GM21529 (cell line): ENCODE results near the gene CDRT4.
A peak's percentile ranks its signal among the peaks of the same experiment; 100 is the strongest.
"Not testable (repeated sequence)": the region's sequence is repeated elsewhere in the genome, so short reads cannot be mapped to it uniquely, and the experiment has no call there.

Experiments
- ATAC-seq: cut with Tn5 transposase; IDR thresholded peaks from one replicate; pipeline ENCODE4 v1.9.1; 2021; ENCODE audit not compliant: unreplicated experiment

Gene CDRT4

GRCh38 chr17:15467592-15467991 is at the start of gene CDRT4:
Gene CDRT4, minus strand, starts transcription at chr17:15467621. Its CDS starts 27,383 bp downstream, at chr17:15440238.
- ATAC-seq, result no peak

- no peak for ATAC-seq
These were observed 48.7 kb upstream of the CDRT4 start for GRCh38 chr17:15516150-15516549.

- no peak for ATAC-seq
These were observed 47.0 kb upstream of the CDRT4 start for GRCh38 chr17:15514469-15514868.

GRCh38 chr17:15513856-15514459 is 46.5 kb upstream of the CDRT4 start:
- ATAC-seq, result no peak

DNA sequence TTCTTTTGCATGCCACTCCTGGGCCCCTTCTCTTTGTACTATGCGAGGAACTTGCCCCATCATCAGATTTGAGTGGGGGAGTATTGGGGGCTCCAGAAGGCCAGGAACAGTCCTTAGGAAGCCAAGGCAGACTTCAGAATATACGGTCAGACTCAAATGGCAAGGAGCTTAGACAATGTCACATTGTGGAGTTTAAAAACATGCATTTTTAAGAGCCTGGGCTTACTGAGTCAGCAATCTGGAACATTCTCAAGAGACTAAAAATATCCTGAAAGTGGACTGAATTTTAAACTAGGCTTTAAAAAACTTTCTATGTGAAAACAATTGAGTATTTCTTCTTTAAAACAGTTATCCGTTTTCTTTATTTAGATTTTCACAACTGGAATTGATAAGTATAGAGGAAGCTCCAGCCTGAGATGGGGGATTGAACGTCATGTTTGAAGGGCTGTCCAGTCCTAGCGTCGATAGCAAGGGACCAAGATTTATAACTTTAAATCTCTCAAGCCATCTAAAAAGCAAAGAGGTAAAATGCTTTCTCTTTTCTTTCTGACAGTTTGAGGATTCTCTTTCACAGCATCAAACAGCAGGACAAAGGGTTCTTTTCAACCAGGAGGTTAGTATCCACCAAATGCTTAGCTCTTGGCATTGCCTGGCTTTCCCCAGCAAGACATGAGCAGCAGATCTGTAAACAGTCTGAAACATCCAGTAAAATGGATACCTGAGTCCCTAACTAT is 45.8 kb upstream of the CDRT4 start:
- no peak for ATAC-seq

GRCh38 chr17:15512071-15512709 is 44.8 kb upstream of the CDRT4 start:
- no peak for ATAC-seq

DNA sequence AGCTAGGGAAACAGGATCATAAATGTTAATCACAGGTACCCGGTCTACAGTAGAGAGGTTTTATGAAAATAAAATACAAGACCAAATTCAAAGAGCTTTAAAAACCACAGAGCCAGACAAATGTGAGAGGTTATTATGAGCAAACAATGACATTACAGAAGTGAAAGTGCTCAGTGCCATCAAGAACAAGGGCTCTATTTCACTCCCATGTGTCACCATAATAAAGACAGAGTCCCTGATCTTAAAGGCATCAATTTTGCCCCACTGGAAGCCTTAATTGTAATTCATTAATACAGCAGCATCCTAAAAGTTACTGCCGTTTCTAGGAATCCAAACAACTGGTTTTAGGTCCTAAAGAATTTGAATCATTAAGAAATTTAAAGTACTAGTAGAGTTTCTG is 43.7 kb upstream of the CDRT4 start:
- ATAC-seq, result no peak

- ATAC-seq, result no peak
These were observed 42.9 kb upstream of the CDRT4 start for GRCh38 chr17:15510361-15510760.

GRCh38 chr17:15509095-15509494 is 41.7 kb upstream of the CDRT4 start:
- ATAC-seq, result no peak

DNA sequence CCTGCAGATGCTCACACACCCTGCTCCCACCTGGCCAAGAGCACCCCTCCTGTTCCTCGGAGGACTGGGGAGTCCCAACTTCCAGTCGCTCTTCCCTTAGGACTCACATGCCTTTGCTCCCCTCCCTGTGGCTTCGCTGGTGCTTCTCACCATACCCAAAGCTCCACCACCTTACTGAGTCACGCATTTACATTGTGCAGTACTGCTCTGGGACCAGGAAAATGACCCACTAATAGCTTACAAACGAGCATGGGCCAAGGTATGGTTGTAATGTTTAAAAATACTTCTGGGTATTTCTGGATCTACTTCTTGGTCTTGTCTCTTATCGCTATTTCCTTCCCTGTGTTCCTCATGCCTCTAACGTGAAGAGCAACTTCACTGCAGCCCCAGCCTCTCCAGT is 41.0 kb upstream of the CDRT4 start:
- ATAC-seq, result no peak

- ATAC-seq, result no peak
These were observed 40.5 kb upstream of the CDRT4 start for GRCh38 chr17:15507896-15508295.

- no peak for ATAC-seq
These were observed 39.6 kb upstream of the CDRT4 start for GRCh38 chr17:15507001-15507400.

DNA sequence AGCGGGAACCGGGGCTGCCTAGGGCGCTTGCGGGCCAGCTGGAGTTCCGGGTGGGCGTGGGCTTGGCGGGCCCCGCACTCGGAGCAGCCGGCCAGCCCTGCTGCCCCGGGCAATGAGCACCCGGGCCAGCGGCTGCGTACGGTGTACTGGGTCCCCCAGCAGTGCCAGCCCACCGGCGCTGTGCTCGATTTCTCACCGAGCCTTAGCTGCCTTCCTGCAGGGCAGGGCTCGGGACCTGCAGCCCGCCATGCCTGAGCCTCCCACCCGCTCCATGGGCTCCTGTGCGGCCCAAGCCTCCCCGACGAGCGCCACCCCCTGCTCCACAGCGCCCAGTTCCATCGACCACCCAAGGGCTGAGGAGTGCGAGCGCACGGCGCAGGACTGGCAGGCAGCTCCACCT is 38.3 kb upstream of the CDRT4 start:
- not testable (repeated sequence) for ATAC-seq

- ATAC-seq, result no peak
These were observed 36.3 kb upstream of the CDRT4 start for GRCh38 chr17:15503731-15504130.

DNA sequence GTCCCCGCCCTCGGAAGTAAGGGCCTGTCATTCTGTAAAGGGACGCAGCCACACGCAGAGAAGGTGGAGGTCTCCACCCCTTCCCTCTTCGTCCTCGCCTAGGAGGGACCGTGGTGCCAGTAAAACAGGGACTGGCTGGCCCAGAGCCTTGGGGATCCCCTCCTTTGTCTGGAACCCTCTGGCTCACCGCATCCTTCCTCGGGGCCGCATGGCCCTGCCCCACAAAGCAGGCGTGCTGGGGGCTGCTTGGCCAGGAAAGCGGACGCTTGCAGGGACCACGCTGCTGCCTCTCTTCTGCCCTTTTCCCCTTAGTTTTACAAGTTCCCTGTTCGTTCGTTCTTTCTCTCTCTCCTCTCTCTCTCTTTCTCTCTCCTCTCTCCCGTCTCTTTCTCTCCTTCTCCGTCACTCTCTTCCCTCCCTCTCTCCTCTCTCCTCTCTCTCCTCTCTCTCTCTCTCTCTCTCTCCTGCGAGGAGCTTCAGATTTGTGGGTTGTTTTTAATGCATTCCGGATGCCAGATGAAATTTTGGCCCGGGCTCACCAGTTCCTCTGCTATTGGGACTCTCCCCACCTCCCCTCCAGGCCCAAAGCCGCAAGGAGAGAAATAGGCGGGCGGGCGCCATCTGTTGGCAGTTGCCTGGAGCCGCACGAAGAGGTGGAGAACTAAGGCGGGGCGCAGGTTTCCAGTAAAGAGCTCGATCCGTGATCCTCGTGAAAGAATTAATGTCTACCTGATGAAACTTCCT is 35.1 kb upstream of the CDRT4 start:
- peak; percentile 70 for ATAC-seq

GRCh38 chr17:15501793-15502192 is 34.4 kb upstream of the CDRT4 start:
- ATAC-seq, result no peak

GRCh38 chr17:15501282-15501681 is 33.9 kb upstream of the CDRT4 start:
- ATAC-seq, result no peak

DNA sequence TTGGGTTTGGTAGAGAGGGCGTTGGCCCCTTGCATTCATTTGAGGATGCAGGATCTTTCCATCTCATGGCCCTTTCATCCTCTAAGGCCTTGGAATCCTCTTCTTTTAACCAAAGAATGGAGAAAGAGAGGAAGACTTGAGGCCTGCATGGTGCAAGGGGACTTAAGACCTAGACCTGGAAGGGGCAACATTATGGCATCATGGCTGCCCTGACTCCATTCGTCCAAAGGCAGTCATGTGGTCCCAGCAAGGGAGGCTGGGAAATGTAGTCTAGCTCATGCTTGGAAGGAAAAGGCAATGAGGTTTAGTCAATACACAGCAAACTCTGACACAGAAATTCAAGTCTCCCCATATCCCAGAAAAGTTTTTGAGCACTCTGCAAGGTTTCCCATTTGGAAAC is 30.7 kb upstream of the CDRT4 start:
- peak; percentile 52 for ATAC-seq

- ATAC-seq, result no peak
These were observed 29.6 kb upstream of the CDRT4 start for GRCh38 chr17:15496735-15497670.

- no peak for ATAC-seq
These were observed 27.4 kb upstream of the CDRT4 start for GRCh38 chr17:15494821-15495220.

DNA sequence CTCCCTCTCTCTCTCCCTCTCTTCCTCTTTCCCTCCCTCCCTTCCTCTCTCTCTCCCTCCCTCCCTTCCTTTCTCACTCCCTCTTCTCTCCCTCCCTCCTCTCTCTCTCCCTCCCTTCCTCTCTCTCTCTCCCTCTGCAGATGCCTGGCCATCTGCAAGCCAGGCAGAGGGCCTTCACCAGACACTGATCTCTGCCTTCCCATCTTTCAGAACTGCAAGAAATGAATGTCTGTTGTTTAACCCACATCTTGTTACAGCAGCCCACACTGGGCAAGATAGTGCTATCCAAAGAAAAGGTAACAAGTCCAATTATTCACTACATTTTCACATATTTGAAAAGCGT is 26.2 kb upstream of the CDRT4 start:
- ATAC-seq, result no peak
